HG02763 (cell line): ENCODE results near the gene PRKCZ.
A peak's percentile ranks its signal among the peaks of the same experiment; 100 is the strongest.

ENCODE experiments used
- ATAC-seq: cut with Tn5 transposase; IDR thresholded peaks from one replicate; pipeline ENCODE4 v1.9.1; 2021; ENCODE audit warnings: mild to moderate bottlenecking, moderate library complexity; ENCODE audit not compliant: unreplicated experiment

Gene PRKCZ

GRCh38 chr1:2215909-2216766 lies 165.9 kb downstream of the PRKCZ start:
- ATAC-seq: no peak

- no peak for ATAC-seq
Measured at GRCh38 chr1:2216767-2217058, 166.5 kb downstream of the PRKCZ start.

GRCh38 chr1:2221271-2221670 lies 171.1 kb downstream of the PRKCZ start:
- ATAC-seq: no peak

DNA sequence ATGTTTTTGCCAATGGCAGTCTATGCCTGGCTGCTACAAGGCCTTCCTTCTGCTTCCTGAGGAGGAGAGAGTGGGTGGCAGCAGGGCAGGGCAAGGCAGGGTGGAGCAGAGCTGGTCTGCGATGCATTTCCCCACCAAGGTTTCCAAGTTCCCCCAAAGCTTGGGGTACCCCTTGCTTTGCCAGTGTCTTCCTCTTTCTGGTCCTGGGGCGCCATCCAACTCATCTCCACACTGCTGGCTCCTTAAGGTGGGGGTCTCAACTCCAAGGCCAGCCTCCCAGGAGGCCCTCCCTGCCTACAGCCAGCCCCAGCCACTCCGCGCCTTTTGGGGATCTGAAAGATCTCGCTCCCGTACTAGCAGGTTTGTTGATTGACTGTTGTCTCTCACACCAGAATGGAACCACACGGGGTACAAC lies 174.0 kb downstream of the PRKCZ start:
- ATAC-seq: no peak

GRCh38 chr1:2224631-2225428 lies 174.6 kb downstream of the PRKCZ start:
- ATAC-seq: no peak

DNA sequence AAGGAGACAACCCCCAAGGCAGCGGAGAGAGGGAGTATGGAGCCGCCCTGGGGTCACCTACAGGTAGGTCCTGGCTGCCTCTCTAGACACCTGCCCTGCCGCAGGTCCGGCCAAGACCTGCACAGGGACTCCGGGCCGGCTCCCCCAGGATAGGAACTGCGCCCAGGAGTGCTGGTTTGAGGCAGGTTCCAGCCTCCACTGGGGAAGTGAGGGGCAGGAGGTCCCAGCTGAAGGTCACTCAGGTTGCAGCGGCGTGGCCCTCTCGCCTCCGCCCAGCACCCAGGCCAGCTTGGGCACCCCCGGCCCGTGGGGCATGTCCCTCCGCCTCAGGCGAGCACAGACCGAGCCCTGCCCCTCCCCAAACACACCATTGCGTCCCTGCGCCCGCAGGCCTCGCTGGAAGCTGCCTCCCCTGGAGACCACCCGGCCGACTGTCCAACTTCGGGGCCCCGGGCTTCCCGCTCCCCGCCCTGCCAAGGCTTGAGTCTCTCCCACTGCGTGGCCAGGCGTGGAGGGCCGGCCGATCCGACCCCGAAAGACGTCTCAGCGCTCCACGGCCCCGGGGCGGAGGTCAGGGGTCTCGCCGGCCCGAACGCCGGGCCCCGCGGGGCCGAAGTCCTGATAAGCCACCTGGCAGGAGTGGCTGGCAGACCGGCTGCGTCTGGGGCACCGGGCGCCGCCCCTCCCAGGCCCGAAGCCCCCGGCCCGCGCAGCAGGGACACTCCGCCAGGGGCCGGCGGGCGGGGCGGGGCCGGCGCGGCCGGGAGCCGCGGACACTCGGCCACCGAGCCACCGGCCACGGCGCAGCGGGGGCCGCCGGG lies 176.5 kb downstream of the PRKCZ start:
- ATAC-seq: no peak

- ATAC-seq: peak; percentile 85
Measured at GRCh38 chr1:2227346-2228156, 177.3 kb downstream of the PRKCZ start.

DNA sequence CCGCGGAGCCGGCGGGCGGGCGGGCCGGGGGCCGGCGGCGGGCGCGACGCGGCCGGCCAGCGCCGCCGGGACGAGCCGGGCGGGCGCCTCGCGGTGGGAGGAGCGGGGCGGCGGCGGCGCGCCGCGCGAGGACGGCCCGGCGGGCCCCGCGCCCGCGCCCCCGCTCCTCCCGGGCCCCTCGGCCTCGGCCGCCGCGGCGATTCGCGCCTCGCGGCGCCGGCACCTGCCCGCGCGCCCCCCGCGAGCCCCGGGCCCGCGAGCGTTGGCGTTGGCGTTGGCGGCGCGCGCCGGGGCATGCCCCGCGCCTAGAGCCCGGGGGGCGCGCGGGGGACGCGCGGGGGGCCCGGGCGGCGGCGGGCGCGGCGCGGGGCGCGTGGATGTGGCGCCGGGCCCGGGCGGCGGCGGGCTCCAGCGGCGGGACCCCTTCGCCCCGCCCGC lies 178.0 kb downstream of the PRKCZ start, which contains the start of gene SKI:
SKI (plus strand) TSS at position 163 of the 438 bp plus-strand sequence. CDS start 448 bp downstream, outside the sequence.
- ATAC-seq: no peak

DNA sequence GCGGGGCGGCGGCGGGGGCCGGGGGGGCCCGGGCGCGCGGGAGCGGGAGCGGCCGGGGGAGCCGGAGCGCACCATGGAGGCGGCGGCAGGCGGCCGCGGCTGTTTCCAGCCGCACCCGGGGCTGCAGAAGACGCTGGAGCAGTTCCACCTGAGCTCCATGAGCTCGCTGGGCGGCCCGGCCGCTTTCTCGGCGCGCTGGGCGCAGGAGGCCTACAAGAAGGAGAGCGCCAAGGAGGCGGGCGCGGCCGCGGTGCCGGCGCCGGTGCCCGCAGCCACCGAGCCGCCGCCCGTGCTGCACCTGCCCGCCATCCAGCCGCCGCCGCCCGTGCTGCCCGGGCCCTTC lies 178.5 kb downstream of the PRKCZ start:
- ATAC-seq: no peak

DNA sequence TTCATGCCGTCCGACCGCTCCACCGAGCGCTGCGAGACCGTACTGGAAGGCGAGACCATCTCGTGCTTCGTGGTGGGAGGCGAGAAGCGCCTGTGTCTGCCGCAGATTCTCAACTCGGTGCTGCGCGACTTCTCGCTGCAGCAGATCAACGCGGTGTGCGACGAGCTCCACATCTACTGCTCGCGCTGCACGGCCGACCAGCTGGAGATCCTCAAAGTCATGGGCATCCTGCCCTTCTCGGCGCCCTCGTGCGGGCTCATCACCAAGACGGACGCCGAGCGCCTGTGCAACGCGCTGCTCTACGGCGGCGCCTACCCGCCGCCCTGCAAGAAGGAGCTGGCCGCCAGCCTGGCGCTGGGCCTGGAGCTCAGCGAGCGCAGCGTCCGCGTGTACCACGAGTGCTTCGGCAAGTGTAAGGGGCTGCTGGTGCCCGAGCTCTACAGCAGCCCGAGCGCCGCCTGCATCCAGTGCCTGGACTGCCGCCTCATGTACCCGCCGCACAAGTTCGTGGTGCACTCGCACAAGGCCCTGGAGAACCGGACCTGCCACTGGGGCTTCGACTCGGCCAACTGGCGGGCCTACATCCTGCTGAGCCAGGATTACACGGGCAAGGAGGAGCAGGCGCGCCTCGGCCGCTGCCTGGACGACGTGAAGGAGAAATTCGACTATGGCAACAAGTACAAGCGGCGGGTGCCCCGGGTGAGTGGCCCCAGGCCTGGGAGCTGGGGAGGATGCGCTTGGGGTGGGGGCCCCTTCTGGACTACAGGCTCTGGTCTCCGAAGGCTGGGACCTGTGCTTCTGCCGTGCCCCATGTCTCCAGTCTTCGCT lies 179.0 kb downstream of the PRKCZ start:
- ATAC-seq: no peak

- ATAC-seq: no peak
Measured at GRCh38 chr1:2229911-2230731, 179.9 kb downstream of the PRKCZ start.

DNA sequence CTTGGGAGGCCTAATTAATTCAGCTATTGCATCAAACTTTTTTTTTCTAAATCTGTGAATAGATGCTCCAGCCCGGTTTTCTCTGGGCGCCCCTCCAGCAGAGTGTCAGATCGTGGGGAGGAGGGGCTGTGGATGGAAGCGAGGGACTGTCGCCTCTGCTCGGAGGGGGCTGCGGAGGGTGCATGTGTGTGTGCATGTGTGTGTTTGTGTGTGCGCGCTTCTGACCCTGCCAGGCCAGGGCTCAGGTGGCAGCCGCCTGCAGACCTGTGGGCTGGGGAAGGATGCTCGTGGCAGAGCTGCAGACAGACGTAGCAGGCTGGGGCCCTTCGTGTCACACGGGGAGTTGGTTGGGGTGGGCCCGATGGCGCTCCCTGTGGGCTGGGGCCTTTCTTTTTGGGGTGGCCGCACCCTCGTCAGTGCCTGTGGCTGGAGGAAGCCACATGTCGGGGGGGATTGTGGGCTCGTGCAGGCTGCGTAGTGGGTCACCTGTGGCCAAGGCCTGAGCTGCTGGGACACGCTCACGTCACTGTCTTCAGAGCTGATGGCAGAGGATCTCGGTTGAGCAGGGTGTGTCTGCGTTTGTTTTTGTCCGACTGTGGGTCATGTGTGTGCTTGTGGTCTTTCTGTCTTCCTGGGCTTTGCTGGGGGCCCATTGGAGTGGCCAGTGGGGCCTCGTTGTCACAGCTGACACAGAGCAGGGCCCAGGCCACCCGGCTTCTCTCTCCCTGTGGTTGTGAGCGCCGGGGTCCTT lies 180.7 kb downstream of the PRKCZ start:
- ATAC-seq: no peak

GRCh38 chr1:2231532-2232254 lies 181.5 kb downstream of the PRKCZ start:
- ATAC-seq: no peak

- no peak for ATAC-seq
Measured at GRCh38 chr1:2232255-2232915, 182.2 kb downstream of the PRKCZ start.

GRCh38 chr1:2232916-2233438 lies 182.8 kb downstream of the PRKCZ start:
- no peak for ATAC-seq

- ATAC-seq: no peak
Measured at GRCh38 chr1:2233468-2233867, 183.3 kb downstream of the PRKCZ start.
